ENCODE measurements around the gene STK32B.

STK32B gene

DNA sequence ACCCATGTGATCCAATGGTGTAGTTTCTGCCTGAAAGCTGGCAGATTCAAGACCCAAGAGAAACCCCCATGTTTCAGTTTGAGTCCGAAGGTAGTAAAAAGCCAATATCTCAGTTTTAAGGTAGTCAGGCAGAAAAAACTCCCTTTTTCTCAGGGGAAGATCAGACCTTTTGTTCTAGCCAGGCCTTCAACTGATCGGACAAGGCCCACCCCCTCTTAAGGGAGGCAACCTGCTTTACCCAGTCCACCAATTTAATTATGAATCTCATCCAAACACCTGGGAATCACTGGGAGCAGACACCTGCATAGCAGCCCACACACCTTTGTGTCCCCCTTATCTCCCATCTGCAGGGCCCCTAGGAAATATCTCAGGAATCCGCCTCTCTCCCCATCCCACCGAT is 322.0 kb downstream of the STK32B start:
- no peaks in the 10 kb centered on the region for H3K9me3 ChIP-seq (ENCODE audit: control insufficient read depth, insufficient read depth, low read depth, low read length)
- ChIA-PET POLR2A (no interaction called here), CTCF (interaction anchor here (0.7 kb wide), 1 partner anchor 379 kb away, joined by 4 read pairs; no protein-coding TSS in a partner anchor)
- no peak overlapping the region for H3K27ac ChIP-seq (ENCODE audit: extremely low read depth, low read depth, low read length)
- H3K36me3 ChIP-seq (ENCODE audit: control insufficient read depth in 2 of 2, insufficient read depth in 1 of 2, low read length in 2 of 2) = no peaks in the 10 kb centered on the region
- H3K4me3 ChIP-seq (ENCODE audit: low read depth, low read length) = no peak overlapping the region
- TF ChIP-seq ZNF112 (tag by site-specific recombination; IDR thresholded peaks at IDR 0.05) (no peak), ZNF10 (tag by site-specific recombination; IDR thresholded peaks at IDR 0.05) (peak; percentile 59)
- no peaks in the 10 kb centered on the region for H3K4me1 ChIP-seq (ENCODE audit: control insufficient read depth, insufficient read depth, low read length)

DNA sequence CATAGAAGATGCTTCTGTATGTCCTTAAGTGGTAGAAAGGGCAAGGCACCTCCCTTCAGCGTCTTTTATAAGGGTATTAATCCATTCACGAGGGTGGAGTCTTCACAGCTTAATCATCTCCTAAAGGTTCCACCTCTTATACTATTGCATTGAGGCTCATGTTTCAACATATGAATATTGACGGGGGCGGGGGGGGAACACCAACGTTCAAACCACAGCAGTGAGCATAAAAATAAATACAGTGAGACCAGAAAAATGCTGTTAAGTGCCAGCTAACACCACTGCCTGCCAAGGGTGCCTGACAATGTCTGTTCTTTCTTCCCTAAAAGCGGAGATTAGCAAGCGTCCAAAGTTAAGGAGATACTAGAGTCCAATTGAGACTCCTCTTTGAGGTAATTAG is 323.3 kb downstream of the STK32B start:
- no peaks in the 10 kb centered on the region for H3K9me3 ChIP-seq (ENCODE audit: control insufficient read depth, insufficient read depth, low read depth, low read length)
- no peak overlapping the region for H3K27ac ChIP-seq (ENCODE audit: extremely low read depth, low read depth, low read length)
- no peak for TF ChIP-seq ZNF221 (tag by site-specific recombination; IDR thresholded peaks at IDR 0.05; ENCODE audit: borderline replicate concordance)
- TF ChIP-seq ZNF335 (tag by site-specific recombination; conservative IDR thresholded peaks at IDR 0.05) = no peak
- no peak for TF ChIP-seq ZNF48 (tag by site-specific recombination; IDR thresholded peaks at IDR 0.05)
- TF ChIP-seq ZNF248 (tag by site-specific recombination; IDR thresholded peaks at IDR 0.05) = no peak
- no peak for TF ChIP-seq ZNF23 (tag by site-specific recombination; IDR thresholded peaks at IDR 0.05; ENCODE audit: borderline replicate concordance)
- TF ChIP-seq ZNF610 (tag by site-specific recombination; IDR thresholded peaks at IDR 0.05; ENCODE audit: borderline replicate concordance) = no peak
- TF ChIP-seq ZNF426 (tag by site-specific recombination; IDR thresholded peaks at IDR 0.05) = no peak
- TF ChIP-seq ZNF76 (tag by site-specific recombination; IDR thresholded peaks at IDR 0.05; ENCODE audit: borderline replicate concordance, low read depth) = no peak
- no peaks in the 10 kb centered on the region for H3K4me1 ChIP-seq (ENCODE audit: control insufficient read depth, insufficient read depth, low read length)
- H3K36me3 ChIP-seq (ENCODE audit: control insufficient read depth in 2 of 2, insufficient read depth in 1 of 2, low read length in 2 of 2) = no peaks in the 10 kb centered on the region
- ChIA-PET CTCF (no interaction called here), POLR2A (no interaction called here)
- no peak overlapping the region for H3K4me3 ChIP-seq (ENCODE audit: low read depth, low read length)

GRCh38 chr4:5374994-5375393 is 323.7 kb downstream of the STK32B start:
- Histone ChIP-seq H3K4me1 (ENCODE audit: control insufficient read depth, insufficient read depth, low read length) (no peaks in the 10 kb centered on the region), H3K27ac (ENCODE audit: extremely low read depth, low read depth, low read length) (no peak overlapping the region), H3K4me3 (ENCODE audit: low read depth, low read length) (no peak overlapping the region), H3K9me3 (ENCODE audit: control insufficient read depth, insufficient read depth, low read depth, low read length) (no peaks in the 10 kb centered on the region), H3K36me3 (ENCODE audit: control insufficient read depth in 2 of 2, insufficient read depth in 1 of 2, low read length in 2 of 2) (no peaks in the 10 kb centered on the region)
- ChIA-PET POLR2A (no interaction called here), CTCF (no interaction called here)
- TF ChIP-seq ZBTB48 (tag by site-specific recombination; IDR thresholded peaks at IDR 0.05) = no peak
- TF ChIP-seq, protein P1, sequence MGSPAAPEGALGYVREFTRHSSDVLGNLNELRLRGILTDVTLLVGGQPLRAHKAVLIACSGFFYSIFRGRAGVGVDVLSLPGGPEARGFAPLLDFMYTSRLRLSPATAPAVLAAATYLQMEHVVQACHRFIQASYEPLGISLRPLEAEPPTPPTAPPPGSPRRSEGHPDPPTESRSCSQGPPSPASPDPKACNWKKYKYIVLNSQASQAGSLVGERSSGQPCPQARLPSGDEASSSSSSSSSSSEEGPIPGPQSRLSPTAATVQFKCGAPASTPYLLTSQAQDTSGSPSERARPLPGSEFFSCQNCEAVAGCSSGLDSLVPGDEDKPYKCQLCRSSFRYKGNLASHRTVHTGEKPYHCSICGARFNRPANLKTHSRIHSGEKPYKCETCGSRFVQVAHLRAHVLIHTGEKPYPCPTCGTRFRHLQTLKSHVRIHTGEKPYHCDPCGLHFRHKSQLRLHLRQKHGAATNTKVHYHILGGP (tag by site-specific recombination; IDR thresholded peaks at IDR 0.05) = no peak
- TF ChIP-seq FEZF1 (tag by site-specific recombination; IDR thresholded peaks at IDR 0.05) = no peak
- TF ChIP-seq, protein P2, sequence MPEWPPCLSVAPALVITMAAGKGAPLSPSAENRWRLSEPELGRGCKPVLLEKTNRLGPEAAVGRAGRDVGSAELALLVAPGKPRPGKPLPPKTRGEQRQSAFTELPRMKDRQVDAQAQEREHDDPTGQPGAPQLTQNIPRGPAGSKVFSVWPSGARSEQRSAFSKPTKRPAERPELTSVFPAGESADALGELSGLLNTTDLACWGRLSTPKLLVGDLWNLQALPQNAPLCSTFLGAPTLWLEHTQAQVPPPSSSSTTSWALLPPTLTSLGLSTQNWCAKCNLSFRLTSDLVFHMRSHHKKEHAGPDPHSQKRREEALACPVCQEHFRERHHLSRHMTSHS (tag by site-specific recombination; IDR thresholded peaks at IDR 0.05) = no peak
- TF ChIP-seq SP2 (tag by site-specific recombination; IDR thresholded peaks at IDR 0.05) = no peak
- no peak for TF ChIP-seq ZSCAN18 (tag by site-specific recombination; IDR thresholded peaks at IDR 0.05)
- no peak for TF ChIP-seq YY1 (tag by site-specific recombination; IDR thresholded peaks at IDR 0.05)
- TF ChIP-seq ZNF560 (tag by site-specific recombination; IDR thresholded peaks at IDR 0.05; ENCODE audit: borderline replicate concordance) = no peak
- TF ChIP-seq ZNF214 (tag by site-specific recombination; IDR thresholded peaks at IDR 0.05; ENCODE audit: borderline replicate concordance) = no peak
- no peak for TF ChIP-seq PRDM1 (tag by site-specific recombination; IDR thresholded peaks at IDR 0.05)
- TF ChIP-seq ZXDB (tag by site-specific recombination; IDR thresholded peaks at IDR 0.05) = no peak
- no peak for TF ChIP-seq ZNF350 (tag by site-specific recombination; IDR thresholded peaks at IDR 0.05)
- no peak for TF ChIP-seq ZNF776 (tag by site-specific recombination; IDR thresholded peaks at IDR 0.05; ENCODE audit: borderline replicate concordance)
- TF ChIP-seq, protein P3, sequence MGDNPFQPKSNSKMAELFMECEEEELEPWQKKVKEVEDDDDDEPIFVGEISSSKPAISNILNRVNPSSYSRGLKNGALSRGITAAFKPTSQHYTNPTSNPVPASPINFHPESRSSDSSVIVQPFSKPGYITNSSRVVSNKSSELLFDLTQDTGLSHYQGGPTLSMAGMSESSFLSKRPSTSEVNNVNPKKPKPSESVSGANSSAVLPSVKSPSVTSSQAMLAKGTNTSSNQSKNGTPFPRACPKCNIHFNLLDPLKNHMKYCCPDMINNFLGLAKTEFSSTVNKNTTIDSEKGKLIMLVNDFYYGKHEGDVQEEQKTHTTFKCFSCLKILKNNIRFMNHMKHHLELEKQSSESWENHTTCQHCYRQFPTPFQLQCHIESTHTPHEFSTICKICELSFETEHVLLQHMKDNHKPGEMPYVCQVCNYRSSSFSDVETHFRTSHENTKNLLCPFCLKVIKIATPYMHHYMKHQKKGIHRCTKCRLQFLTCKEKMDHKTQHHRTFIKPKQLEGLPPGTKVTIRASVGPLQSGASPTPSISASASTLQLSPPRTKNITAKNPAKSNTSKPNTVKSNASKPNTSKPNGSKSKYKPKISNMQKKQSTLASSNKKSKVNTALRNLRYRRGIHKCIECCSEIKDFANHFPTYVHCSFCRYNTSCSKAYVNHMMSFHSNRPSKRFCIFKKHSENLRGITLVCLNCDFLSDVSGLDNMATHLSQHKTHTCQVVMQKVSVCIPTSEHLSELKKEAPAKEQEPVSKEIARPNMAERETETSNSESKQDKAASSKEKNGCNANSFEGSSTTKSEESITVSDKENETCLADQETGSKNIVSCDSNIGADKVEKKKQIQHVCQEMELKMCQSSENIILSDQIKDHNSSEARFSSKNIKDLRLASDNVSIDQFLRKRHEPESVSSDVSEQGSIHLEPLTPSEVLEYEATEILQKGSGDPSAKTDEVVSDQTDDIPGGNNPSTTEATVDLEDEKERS (tag by site-specific recombination; IDR thresholded peaks at IDR 0.05) = no peak
- TF ChIP-seq ZNF561 (tag by site-specific recombination; IDR thresholded peaks at IDR 0.05; ENCODE audit: borderline replicate concordance) = no peak
- TF ChIP-seq ZNF629 (tag by site-specific recombination; IDR thresholded peaks at IDR 0.05) = no peak

Measured in HEK293 (cell line).